HUES6 (cell line): ENCODE data around the gene GLP1R.

ENCODE experiments used
- H3K27ac ChIP-seq: 2 replicates; pipeline ENCODE4 v1.7.0; 2013; ENCODE audit warnings: low read depth, mild to moderate bottlenecking, low read length, inconsistent platforms
- H3K27me3 ChIP-seq: 2 replicates; pipeline ENCODE4 v1.6.1; 2013; ENCODE audit warnings: low read length; ENCODE audit not compliant: control insufficient read depth, insufficient read depth
- H3K36me3 ChIP-seq: 2 replicates; pipeline ENCODE4 v1.6.1; 2013; ENCODE audit warnings: low read length; ENCODE audit not compliant: control insufficient read depth, insufficient read depth
- H3K4me1 ChIP-seq: 2 replicates; pipeline ENCODE4 v1.6.1; 2013; ENCODE audit warnings: low read length; ENCODE audit not compliant: control insufficient read depth, insufficient read depth
- H3K4me3 ChIP-seq: 2 replicates; pipeline ENCODE4 v1.5.1; 2013; ENCODE audit warnings: low read depth, low read length
- H3K9ac ChIP-seq: one replicate; pipeline ENCODE4 v1.6.1; 2013; ENCODE audit warnings: mild to moderate bottlenecking, low read length
- H3K9me3 ChIP-seq: 2 replicates; pipeline ENCODE4 v1.6.1; 2013; ENCODE audit warnings: low read depth, low read length; ENCODE audit not compliant: control insufficient read depth, insufficient read depth

Gene GLP1R

GRCh38 chr6:39044181-39044580, 4.4 kb upstream of the GLP1R start:
- no peak overlapping the region for H3K27ac ChIP-seq
- no peaks in the 10 kb centered on the region for H3K36me3 ChIP-seq
- H3K9ac ChIP-seq = no peak overlapping the region
- peaks cover 7% of the 10 kb centered on the region; the same call in 1 of the 2 replicates for H3K4me1 ChIP-seq
- H3K4me3 ChIP-seq = no peak overlapping the region
- no peaks in the 10 kb centered on the region; the same call in 1 of the 2 replicates for H3K9me3 ChIP-seq
- peaks cover 48% of the 10 kb centered on the region for H3K27me3 ChIP-seq

GRCh38 chr6:39047434-39048327, 900 bp upstream of the GLP1R start:
- Histone ChIP-seq H3K27me3 (peaks cover 63% of the 10 kb centered on the region), H3K9ac (no peak overlapping the region), H3K4me3 (peak overlapping the region; percentile 70), H3K27ac (no peak overlapping the region), H3K4me1 (peaks cover 11% of the 10 kb centered on the region; the same call in 1 of the 2 replicates), H3K9me3 (no peaks in the 10 kb centered on the region), H3K36me3 (no peaks in the 10 kb centered on the region)

GRCh38 chr6:39049575-39050283, 1.1 kb downstream of the GLP1R start:
- Histone ChIP-seq H3K9ac (no peak overlapping the region), H3K36me3 (no peaks in the 10 kb centered on the region), H3K9me3 (no peaks in the 10 kb centered on the region), H3K4me1 (peaks cover 24% of the 10 kb centered on the region), H3K4me3 (peak overlapping the region; percentile 70), H3K27me3 (peaks cover 58% of the 10 kb centered on the region), H3K27ac (no peak overlapping the region)

- Histone ChIP-seq H3K4me3 (no peak overlapping the region), H3K4me1 (peaks cover 25% of the 10 kb centered on the region), H3K9me3 (no peaks in the 10 kb centered on the region), H3K9ac (no peak overlapping the region), H3K27ac (no peak overlapping the region), H3K27me3 (peaks cover 58% of the 10 kb centered on the region), H3K36me3 (no peaks in the 10 kb centered on the region)
Measured at GRCh38 chr6:39050453-39051112, 2.0 kb downstream of the GLP1R start.

GRCh38 chr6:39051399-39052122, 3.0 kb downstream of the GLP1R start:
- Histone ChIP-seq H3K9ac (no peak overlapping the region), H3K27ac (no peak overlapping the region), H3K4me3 (no peak overlapping the region), H3K27me3 (peaks cover 54% of the 10 kb centered on the region), H3K36me3 (no peaks in the 10 kb centered on the region), H3K4me1 (peaks cover 25% of the 10 kb centered on the region), H3K9me3 (no peaks in the 10 kb centered on the region)

GRCh38 chr6:39053016-39053624, 4.5 kb downstream of the GLP1R start:
- Histone ChIP-seq H3K4me3 (no peak overlapping the region), H3K36me3 (no peaks in the 10 kb centered on the region), H3K9ac (no peak overlapping the region), H3K4me1 (peaks cover 22% of the 10 kb centered on the region), H3K9me3 (no peaks in the 10 kb centered on the region), H3K27me3 (peaks cover 38% of the 10 kb centered on the region), H3K27ac (no peak overlapping the region)

- H3K9me3 ChIP-seq = no peaks in the 10 kb centered on the region
- no peak overlapping the region for H3K4me3 ChIP-seq
- H3K9ac ChIP-seq = no peak overlapping the region
- peaks cover 30% of the 10 kb centered on the region for H3K27me3 ChIP-seq
- no peaks in the 10 kb centered on the region for H3K36me3 ChIP-seq
- H3K27ac ChIP-seq = no peak overlapping the region
- H3K4me1 ChIP-seq = peaks cover 20% of the 10 kb centered on the region
Measured at GRCh38 chr6:39053854-39054576, 5.4 kb downstream of the GLP1R start.

GRCh38 chr6:39054577-39055142, 6.1 kb downstream of the GLP1R start:
- no peaks in the 10 kb centered on the region; the same call in 1 of the 2 replicates for H3K36me3 ChIP-seq
- H3K4me3 ChIP-seq = no peak overlapping the region
- H3K27ac ChIP-seq = no peak overlapping the region
- H3K4me1 ChIP-seq = peaks cover 14% of the 10 kb centered on the region
- H3K27me3 ChIP-seq = peaks cover 23% of the 10 kb centered on the region
- H3K9me3 ChIP-seq = no peaks in the 10 kb centered on the region
- no peak overlapping the region for H3K9ac ChIP-seq

GRCh38 chr6:39055661-39056060, 7.1 kb downstream of the GLP1R start:
- Histone ChIP-seq H3K27ac (no peak overlapping the region), H3K4me3 (no peak overlapping the region), H3K27me3 (peaks cover 13% of the 10 kb centered on the region; the same call in 1 of the 2 replicates), H3K4me1 (peaks cover 14% of the 10 kb centered on the region), H3K9me3 (no peaks in the 10 kb centered on the region), H3K36me3 (no peaks in the 10 kb centered on the region; the same call in 1 of the 2 replicates), H3K9ac (no peak overlapping the region)
